Measurements from ENCODE around the gene FOCAD. TPM values are rescaled to one million over a fixed set of nuclear protein-coding genes. Genes with fewer than 3 reads are reported as not detected.
A peak's percentile ranks its signal among the peaks of the same experiment; 100 is the strongest.
"Not testable (repeated sequence)": the region's sequence is repeated elsewhere in the genome, so short reads cannot be mapped to it uniquely, and the experiment has no call there.

Gene FOCAD
- total RNA-seq, 1 donor from 2014 or later, result 28.4 TPM

DNA sequence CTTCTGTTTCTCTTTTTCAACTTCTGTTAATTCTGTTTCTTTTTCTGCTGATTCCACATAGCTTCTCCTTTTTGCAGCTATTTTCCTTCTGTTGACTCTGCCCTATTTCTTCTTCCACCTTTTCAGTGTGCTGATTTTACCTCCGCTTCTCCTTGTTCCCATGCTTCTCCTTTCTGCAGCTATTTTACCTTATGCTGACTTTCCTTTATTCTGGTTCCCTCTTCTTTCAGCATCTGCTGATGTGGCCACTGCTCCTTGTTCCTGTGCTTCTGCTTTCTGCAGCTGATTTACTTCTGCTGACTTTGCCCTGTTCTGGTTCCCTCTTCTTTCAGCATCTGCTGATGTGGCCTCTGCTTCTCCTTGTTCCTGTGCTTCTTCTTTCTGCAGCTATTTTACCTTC lies 288.6 kb downstream of the FOCAD start:
- Histone ChIP-seq H3K36me3 (ENCODE audit: control insufficient read depth, insufficient read depth, low read length) (peaks cover 2% of the 10 kb centered on the region), H3K4me3 (ENCODE audit: low read depth, low read length) (no peak overlapping the region), H3K27me3 (ENCODE audit: control insufficient read depth, insufficient read depth, low read length) (no peaks in the 10 kb centered on the region)
- FAIRE-seq (peak; percentile 23), DNase-seq (ENCODE audit: low read depth) (no peak)
- no peak for TF ChIP-seq CTCF (IDR thresholded peaks at IDR 0.05; ENCODE audit: insufficient read depth, low read length, severe bottlenecking)

GRCh38 chr9:20973246-20973947 lies 289.3 kb downstream of the FOCAD start:
- not testable (repeated sequence) for FAIRE-seq; H3K36me3 ChIP-seq (ENCODE audit: control insufficient read depth, insufficient read depth, low read length); DNase-seq (ENCODE audit: low read depth); H3K27me3 ChIP-seq (ENCODE audit: control insufficient read depth, insufficient read depth, low read length); H3K4me3 ChIP-seq (ENCODE audit: low read depth, low read length)

DNA sequence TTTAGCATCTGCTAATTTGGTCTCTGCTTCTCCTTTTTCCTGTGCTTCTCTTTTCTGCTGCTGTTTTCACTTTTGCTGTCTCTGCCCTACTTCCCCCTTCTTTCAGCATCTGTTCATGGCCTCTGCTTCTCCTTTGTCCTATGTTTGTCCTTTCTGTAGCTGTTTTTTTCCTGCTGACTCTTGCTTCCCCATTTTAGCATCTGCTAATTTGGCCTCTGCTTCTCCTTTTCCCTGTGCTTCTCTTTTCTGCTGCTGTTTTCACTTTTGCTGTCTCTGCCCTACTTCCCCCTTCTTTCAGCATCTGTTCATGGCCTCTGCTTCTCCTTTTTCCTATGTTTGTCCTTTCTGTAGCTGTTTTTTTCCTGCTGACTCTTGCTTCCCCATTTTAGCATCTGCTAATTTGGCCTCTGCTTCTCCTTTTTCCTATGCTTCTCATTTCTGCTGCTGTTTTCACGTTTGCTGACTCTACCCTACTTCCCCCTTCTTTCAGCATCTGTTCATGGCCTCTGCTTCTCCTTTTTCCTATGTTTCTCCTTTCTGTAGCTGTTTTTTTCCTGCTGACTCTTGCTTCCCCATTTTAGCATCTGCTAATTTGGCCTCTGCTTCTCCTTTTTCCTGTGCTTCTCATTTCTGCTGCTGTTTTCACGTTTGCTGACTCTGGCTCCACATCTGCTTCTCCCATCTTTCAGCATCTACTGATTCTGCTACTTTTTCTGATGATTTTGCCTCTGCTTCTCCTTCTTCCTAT lies 290.3 kb downstream of the FOCAD start:
- H3K36me3 ChIP-seq (ENCODE audit: control insufficient read depth, insufficient read depth, low read length); H3K27me3 ChIP-seq (ENCODE audit: control insufficient read depth, insufficient read depth, low read length); DNase-seq (ENCODE audit: low read depth); FAIRE-seq; H3K4me3 ChIP-seq (ENCODE audit: low read depth, low read length): not testable (repeated sequence)

- TF ChIP-seq CTCF (IDR thresholded peaks at IDR 0.05; ENCODE audit: insufficient read depth, low read length, severe bottlenecking), result no peak
- DNase-seq (ENCODE audit: low read depth), result no peak
- FAIRE-seq, result no peak
- H3K36me3 ChIP-seq (ENCODE audit: control insufficient read depth, insufficient read depth, low read length), result peaks cover 2% of the 10 kb centered on the region
- no peaks in the 10 kb centered on the region for H3K27me3 ChIP-seq (ENCODE audit: control insufficient read depth, insufficient read depth, low read length)
- H3K4me3 ChIP-seq (ENCODE audit: low read depth, low read length), result no peak overlapping the region
These were observed 294.2 kb downstream of the FOCAD start for GRCh38 chr9:20978249-20978648.

GRCh38 chr9:20980832-20981455 lies 296.9 kb downstream of the FOCAD start:
- no peak for FAIRE-seq

GRCh38 chr9:20981486-20981885 lies 297.4 kb downstream of the FOCAD start:
- no peak for TF ChIP-seq CTCF (IDR thresholded peaks at IDR 0.05; ENCODE audit: insufficient read depth, low read length, severe bottlenecking)
- no peak overlapping the region for H3K4me3 ChIP-seq (ENCODE audit: low read depth, low read length)
- H3K27me3 ChIP-seq (ENCODE audit: control insufficient read depth, insufficient read depth, low read length), result no peaks in the 10 kb centered on the region
- H3K36me3 ChIP-seq (ENCODE audit: control insufficient read depth, insufficient read depth, low read length), result peaks cover 2% of the 10 kb centered on the region
- no peak for DNase-seq (ENCODE audit: low read depth)
- FAIRE-seq, result no peak

More at GRCh38 chr9:20980832-20981455, 296.9 kb downstream of the FOCAD start:
- H3K27me3 ChIP-seq (ENCODE audit: control insufficient read depth, insufficient read depth, low read length), result no peaks in the 10 kb centered on the region
- TF ChIP-seq CTCF (IDR thresholded peaks at IDR 0.05; ENCODE audit: insufficient read depth, low read length, severe bottlenecking), result no peak
- peaks cover 2% of the 10 kb centered on the region for H3K36me3 ChIP-seq (ENCODE audit: control insufficient read depth, insufficient read depth, low read length)
- H3K4me3 ChIP-seq (ENCODE audit: low read depth, low read length), result no peak overlapping the region
- peak; percentile 29 for DNase-seq (ENCODE audit: low read depth)

All from bronchial epithelial cell (primary cell).